HCT116 (cell line): ENCODE results near the gene PGRMC2. TPM values are rescaled to one million over a fixed set of nuclear protein-coding genes. Genes with fewer than 3 reads are reported as not detected.

ENCODE experiments used
- ATAC-seq: fragments of 200-7000 bp; cut with Tn5 transposase; 2 replicates; pipeline ENCODE4 v1.9.1; 2020; ENCODE audit warnings: mild to moderate bottlenecking, moderate library complexity
- BruUV-seq: library from RNA; stranded (reverse); fragments of 400-500 nt; replicated peaks from 2 replicates; lab custom pipeline; 2021; lab: Mats Ljungman, UMichigan
- CTCF ChIA-PET: fragments of 300-600 bp; sonication (Branson Sonifier 250); formaldehyde crosslinking; loops from one replicate; lab custom pipeline; 2021; ENCODE audit warnings: antibody characterized with exemption; lab: Charles Lee
- POLR2A ChIA-PET: fragments of 300-600, 350-600 bp; sonication (Branson Sonifier 250); formaldehyde crosslinking; loops from one replicate; lab custom pipeline; 2021; ENCODE audit warnings: antibody characterized with exemption; lab: Charles Lee
- RAD21 ChIA-PET, 2 experiments: fragments of 300-600 bp; sonication (Branson Sonifier 250); formaldehyde crosslinking; loops; one replicate each; lab custom pipeline; 2023; ENCODE audit warnings: low total read pairs in 2 of 2; ENCODE audit not compliant: uncharacterized antibody in 2 of 2, unreplicated experiment in 2 of 2, low non-redundant PET in 1 of 2; lab: Charles Lee
- DNase-seq: peaks from one replicate; pipeline ENCODE4 v3.0.0-alpha.2; 2010; ENCODE audit warnings: low read depth, low spot score
- H2AFZ ChIP-seq: fragments of 200-600 bp; shearing (Covaris generic), sonication (generic); 2 replicates; pipeline ENCODE4 v1.6.1; 2017; ENCODE audit warnings: low read depth, mixed run types, mixed read lengths, antibody characterized with exemption, low read length; ENCODE audit not compliant: poor library complexity, severe bottlenecking
- H3K27ac ChIP-seq: 2 replicates; pipeline ENCODE4 v1.5.1; 2012; ENCODE audit warnings: low read depth, low read length
- H3K27me3 ChIP-seq: fragments of 200-600 bp; sonication (generic); 2 replicates; pipeline ENCODE4 v1.6.1; 2016; ENCODE audit warnings: mixed run types, low read length, mixed read lengths; ENCODE audit not compliant: insufficient read depth
- H3K36me3 ChIP-seq, 2 experiments: fragments of 200-500 bp in 1 of 2; fragments of 200-600 bp in 1 of 2; sonication (Bioruptor generic) in 1 of 2; sonication (generic) in 1 of 2; 2 replicates each; pipeline versions ENCODE4 v1.5.1 to v1.6.1; 2014 to 2016; ENCODE audit warnings: low read length in 2 of 2, inconsistent platforms in 1 of 2, mixed read lengths in 1 of 2, mixed run types in 1 of 2; ENCODE audit not compliant: insufficient read depth in 2 of 2, control insufficient read depth in 1 of 2
- H3K4me1 ChIP-seq, 2 experiments: fragments of 200-600 bp in 1 of 2; sonication (generic) in 1 of 2; 2 replicates each; pipeline versions ENCODE4 v1.5.1 to v1.6.1; 2012 to 2017; ENCODE audit warnings: low read length in 2 of 2, inconsistent platforms in 1 of 2, mild to moderate bottlenecking in 1 of 2, mixed read lengths in 1 of 2, mixed run types in 1 of 2, moderate library complexity in 1 of 2; ENCODE audit not compliant: insufficient read depth in 2 of 2, control insufficient read depth in 1 of 2
- H3K4me2 ChIP-seq: fragments of 200-600 bp; sonication (generic); 2 replicates; pipeline ENCODE4 v1.6.1; 2017; ENCODE audit warnings: mixed run types, low read length, mixed read lengths
- H3K4me3 ChIP-seq, 2 experiments: fragments of 200-600 bp in 1 of 2; sonication (generic) in 1 of 2; replicated peaks in 1 of 2; 2 replicates each; pipeline ENCODE4 v1.5.1; 2011 to 2016; ENCODE audit warnings: low read length in 2 of 2, control low read depth in 1 of 2, low read depth in 1 of 2, mild to moderate bottlenecking in 1 of 2, mixed read lengths in 1 of 2, mixed run types in 1 of 2
- H3K79me2 ChIP-seq: fragments of 200-600 bp; sonication (generic); 2 replicates; pipeline ENCODE4 v1.6.1; 2017; ENCODE audit warnings: mild to moderate bottlenecking, mixed run types, low read length, moderate library complexity, mixed read lengths; ENCODE audit not compliant: insufficient read depth
- H3K9ac ChIP-seq: fragments of 200-600 bp; sonication (generic); 2 replicates; pipeline ENCODE4 v1.6.1; 2016; ENCODE audit warnings: low read length, mixed read lengths
- H3K9me2 ChIP-seq: fragments of 200-600 bp; sonication (generic), shearing (Covaris generic); 2 replicates; pipeline ENCODE4 v1.6.1; 2017; ENCODE audit warnings: mixed run types, mild to moderate bottlenecking, moderate library complexity; ENCODE audit not compliant: insufficient read depth
- H3K9me3 ChIP-seq, 2 experiments: fragments of 200-500 bp in 1 of 2; fragments of 200-600 bp in 1 of 2; sonication (Bioruptor generic) in 1 of 2; sonication (generic) in 1 of 2; 2 replicates each; pipeline ENCODE4 v1.6.1; 2014 to 2017; ENCODE audit warnings: low read length in 2 of 2, mixed read lengths in 2 of 2, inconsistent platforms in 1 of 2, low read depth in 1 of 2, mild to moderate bottlenecking in 1 of 2, mixed run types in 1 of 2, moderate library complexity in 1 of 2; ENCODE audit not compliant: control insufficient read depth in 1 of 2, insufficient read depth in 1 of 2
- H4K20me1 ChIP-seq: fragments of 200-600 bp; sonication (generic), shearing (Covaris generic); 2 replicates; pipeline ENCODE4 v1.6.1; 2017; ENCODE audit warnings: mixed run types, mild to moderate bottlenecking, moderate library complexity; ENCODE audit not compliant: insufficient read depth
- CBX3 ChIP-seq: IDR thresholded peaks from 2 replicates; pipeline ENCODE4 v1.6.1; 2012; ENCODE audit warnings: low read depth
- CEBPB ChIP-seq: IDR thresholded peaks from 2 replicates; pipeline ENCODE4 v1.6.1; 2012; ENCODE audit warnings: low read depth
- CTCF ChIP-seq, 3 experiments: fragments of 200-600 bp in 1 of 3; sonication (generic) in 1 of 3; IDR thresholded peaks in 2 of 3; conservative IDR thresholded peaks in 1 of 3; 2 replicates each; pipeline ENCODE4 v1.5.1; 2012 to 2017; ENCODE audit warnings: low read depth in 2 of 3, low read length in 2 of 3, antibody characterized with exemption in 1 of 3, borderline replicate concordance in 1 of 3, control low read depth in 1 of 3, mild to moderate bottlenecking in 1 of 3, mixed read lengths in 1 of 3, mixed run types in 1 of 3, moderate library complexity in 1 of 3; ENCODE audit not compliant: insufficient read depth in 1 of 3
- EGR1 ChIP-seq: IDR thresholded peaks from 2 replicates; pipeline ENCODE4 v1.6.1; 2012; ENCODE audit warnings: low read depth
- ELF1 ChIP-seq: IDR thresholded peaks from 2 replicates; pipeline ENCODE4 v1.6.1; 2012; ENCODE audit warnings: low read depth, borderline replicate concordance
- EZH2phosphoT487 ChIP-seq: fragments of 200-600 bp; IDR thresholded peaks from 2 replicates; pipeline ENCODE4 v1.6.1; 2018; ENCODE audit warnings: antibody characterized with exemption, borderline replicate concordance
- FOSL1 ChIP-seq: IDR thresholded peaks from 2 replicates; pipeline ENCODE4 v1.6.1; 2012; ENCODE audit warnings: low read depth
- JUND ChIP-seq: IDR thresholded peaks from 2 replicates; pipeline ENCODE4 v1.6.1; 2012
- POLR2A ChIP-seq: IDR thresholded peaks from 2 replicates; pipeline ENCODE4 v1.7.0; 2011; ENCODE audit warnings: borderline replicate concordance; ENCODE audit not compliant: insufficient read depth, insufficient read length; ENCODE audit errors: extremely low read depth
- POLR2AphosphoS5 ChIP-seq: IDR thresholded peaks from 2 replicates; pipeline ENCODE4 v1.6.1; 2011; ENCODE audit warnings: mild to moderate bottlenecking, low read depth, low read length, moderate library complexity
- RAD21 ChIP-seq: IDR thresholded peaks from 2 replicates; pipeline ENCODE4 v1.6.1; 2012; ENCODE audit warnings: low read depth, mild to moderate bottlenecking
- SIN3A ChIP-seq: IDR thresholded peaks from 2 replicates; pipeline ENCODE4 v1.6.1; 2012; ENCODE audit warnings: low read depth
- SRF ChIP-seq: IDR thresholded peaks from 2 replicates; pipeline ENCODE4 v1.6.1; 2012; ENCODE audit warnings: low read depth
- TCF7L2 ChIP-seq: IDR thresholded peaks from 2 replicates; pipeline ENCODE4 v1.7.0; 2011; ENCODE audit warnings: borderline replicate concordance, inconsistent platforms; ENCODE audit not compliant: insufficient read depth, insufficient read length; ENCODE audit errors: extremely low read depth
- ZFX ChIP-seq: fragments of 450-650 bp; IDR thresholded peaks from 2 replicates; pipeline ENCODE4 v1.6.1; 2017
- intact Hi-C: fragments of 100-400 bp; cut with micrococcal nuclease; formaldehyde crosslinking; loops from 2 replicates; pipeline ENCODE4 v1.10.0; 2022
- total RNA-seq: library from RNA; stranded (reverse); gene quantifications from one replicate; pipeline ENCODE4 v1.2.1, GENCODE V29; 2021; ENCODE audit not compliant: unreplicated experiment
- TF ChIP-seq, protein P1 (sequence below): IDR thresholded peaks from 2 replicates; pipeline ENCODE4 v1.6.1; 2012

PGRMC2 gene
- total RNA-seq, 1 experiment from 2014 or later: 52.3 TPM

GRCh38 chr4:128303405-128303785 is 15.8 kb upstream of the PGRMC2 start:
- ATAC-seq: no peak
- no peak for TF ChIP-seq EGR1
- no peak for TF ChIP-seq POLR2AphosphoS5
- TF ChIP-seq CEBPB: no peak
- TF ChIP-seq JUND: no peak
- TF ChIP-seq ZFX: no peak
- no peak for TF ChIP-seq EZH2phosphoT487
- TF ChIP-seq TCF7L2: no peak
- no peak for TF ChIP-seq SIN3A
- no peak for TF ChIP-seq ELF1
- TF ChIP-seq POLR2A: no peak
- TF ChIP-seq CBX3: no peak
- TF ChIP-seq SRF: no peak
- TF ChIP-seq RAD21: no peak
- H3K27me3 ChIP-seq: no peaks in the 10 kb centered on the region
- intact Hi-C loops: no loop called here
- POLR2A ChIA-PET: no interaction called here
- H3K4me3 ChIP-seq: no peak overlapping the region
- BruUV-seq: no TSS peak
- H3K27ac ChIP-seq: no peak overlapping the region
- no peak overlapping the region for H3K4me2 ChIP-seq
- no peak for DNase-seq
- no peaks in the 10 kb centered on the region for H3K79me2 ChIP-seq
- H3K4me1 ChIP-seq: no peaks in the 10 kb centered on the region
- H3K9me2 ChIP-seq: no peaks in the 10 kb centered on the region
- H3K36me3 ChIP-seq: no peaks in the 10 kb centered on the region
- CTCF ChIA-PET: no interaction called here
- H4K20me1 ChIP-seq: no peaks in the 10 kb centered on the region
- RAD21 ChIA-PET: no interaction called here
- H2AFZ ChIP-seq: no peak overlapping the region
- no peak overlapping the region for H3K9ac ChIP-seq
- H3K9me3 ChIP-seq: no peaks in the 10 kb centered on the region

- no peaks in the 10 kb centered on the region for H3K79me2 ChIP-seq
- no peaks in the 10 kb centered on the region for H3K36me3 ChIP-seq
- H4K20me1 ChIP-seq: no peaks in the 10 kb centered on the region
- POLR2A ChIA-PET: no interaction called here
- no peak overlapping the region for H3K9ac ChIP-seq
- no peak overlapping the region for H3K4me3 ChIP-seq
- RAD21 ChIA-PET: no interaction called here
- intact Hi-C loops: no loop called here
- BruUV-seq: no TSS peak
- CTCF ChIA-PET: no interaction called here
- no peaks in the 10 kb centered on the region for H3K9me3 ChIP-seq
- no peak overlapping the region for H2AFZ ChIP-seq
- no peak for DNase-seq
- no peaks in the 10 kb centered on the region for H3K9me2 ChIP-seq
- no peaks in the 10 kb centered on the region for H3K27me3 ChIP-seq
- no peak for ATAC-seq
- H3K4me1 ChIP-seq: no peaks in the 10 kb centered on the region
- TF ChIP-seq, protein P1, sequence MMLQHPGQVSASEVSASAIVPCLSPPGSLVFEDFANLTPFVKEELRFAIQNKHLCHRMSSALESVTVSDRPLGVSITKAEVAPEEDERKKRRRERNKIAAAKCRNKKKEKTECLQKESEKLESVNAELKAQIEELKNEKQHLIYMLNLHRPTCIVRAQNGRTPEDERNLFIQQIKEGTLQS: no peak
- TF ChIP-seq CTCF (IDR thresholded peaks at IDR 0.05 in 2 of 3, conservative IDR thresholded peaks at IDR 0.05 in 1 of 3; ENCODE audit: borderline replicate concordance in 1 of 3, insufficient read depth in 1 of 3, low read depth in 2 of 3, low read length in 2 of 3): no peak
- TF ChIP-seq RAD21: no peak
- no peak for TF ChIP-seq ZFX
- no peak for TF ChIP-seq CBX3
- TF ChIP-seq FOSL1: no peak
- H3K27ac ChIP-seq: no peak overlapping the region
- H3K4me2 ChIP-seq: no peak overlapping the region
Observed at GRCh38 chr4:128301979-128302378, 14.4 kb upstream of the PGRMC2 start.
